Fibroblast of skin of back (primary cell): ENCODE data around the gene ZNRF3. TPM values are rescaled to one million over a fixed set of nuclear protein-coding genes. Genes with fewer than 3 reads are reported as not detected.
"Not testable (repeated sequence)": the region's sequence is repeated elsewhere in the genome, so short reads cannot be mapped to it uniquely, and the experiment has no call there.

ENCODE experiments used
- DNase-seq: peaks from one replicate; pipeline ENCODE4 v3.0.0-alpha.2; 2013
- polyA plus RNA-seq, 2 experiments: library from polyadenylated mRNA; unstranded; fragments of 120-200 nt; gene quantifications; one replicate each; pipeline ENCODE4 v1.2.1, GENCODE V29; 2013; ENCODE audit not compliant: insufficient read length in 2 of 2

The ZNRF3 gene
- polyA plus RNA-seq (2013, experiment 1 of 2; ENCODE audit: insufficient read length), result 2.8 TPM
- 2.3 TPM for polyA plus RNA-seq (2013, experiment 2 of 2; ENCODE audit: insufficient read length)

DNA sequence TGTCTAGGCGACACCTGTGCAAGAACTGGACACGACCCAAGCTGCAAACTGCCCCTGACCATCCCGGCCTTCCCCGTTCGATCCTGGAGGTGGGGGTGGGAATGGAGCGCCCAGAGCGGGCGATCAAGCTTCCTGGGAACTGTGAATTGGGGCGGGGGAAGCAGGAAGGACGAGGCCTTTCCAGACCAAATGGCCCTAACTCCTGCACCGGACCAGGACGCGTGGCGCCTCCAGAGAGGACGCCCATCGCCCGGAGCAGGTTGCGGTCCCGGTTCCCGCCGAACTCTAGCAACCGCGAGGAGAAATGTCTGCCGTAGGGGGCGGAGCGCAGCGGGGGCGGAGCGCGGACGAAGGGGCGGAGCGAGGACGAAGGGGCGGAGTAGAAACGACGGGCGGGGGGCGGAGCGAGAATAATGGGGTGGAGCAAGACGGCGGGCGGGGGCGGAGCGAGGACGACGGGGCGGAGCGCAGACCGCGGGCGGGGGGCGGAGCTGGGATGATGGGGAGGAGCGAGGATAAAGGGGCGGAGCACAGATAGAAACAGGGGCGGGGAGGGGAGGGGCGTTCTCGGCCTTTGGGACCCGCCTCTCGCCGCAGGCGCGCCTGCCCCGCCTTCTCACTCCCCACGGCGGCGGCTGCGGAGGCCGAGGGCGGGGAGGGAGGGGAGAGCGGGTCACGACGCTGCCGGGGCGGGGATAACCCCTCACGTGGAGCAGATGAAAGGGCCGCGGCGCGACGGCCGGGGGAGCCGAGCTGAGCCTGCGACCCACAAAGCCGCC lies at the start of gene ZNRF3:
Gene ZNRF3 (plus strand): TSS at position 695 of the 779 bp plus-strand sequence. CDS start 195 bp downstream, outside the sequence.
- DNase-seq, result peak; percentile 89

DNA sequence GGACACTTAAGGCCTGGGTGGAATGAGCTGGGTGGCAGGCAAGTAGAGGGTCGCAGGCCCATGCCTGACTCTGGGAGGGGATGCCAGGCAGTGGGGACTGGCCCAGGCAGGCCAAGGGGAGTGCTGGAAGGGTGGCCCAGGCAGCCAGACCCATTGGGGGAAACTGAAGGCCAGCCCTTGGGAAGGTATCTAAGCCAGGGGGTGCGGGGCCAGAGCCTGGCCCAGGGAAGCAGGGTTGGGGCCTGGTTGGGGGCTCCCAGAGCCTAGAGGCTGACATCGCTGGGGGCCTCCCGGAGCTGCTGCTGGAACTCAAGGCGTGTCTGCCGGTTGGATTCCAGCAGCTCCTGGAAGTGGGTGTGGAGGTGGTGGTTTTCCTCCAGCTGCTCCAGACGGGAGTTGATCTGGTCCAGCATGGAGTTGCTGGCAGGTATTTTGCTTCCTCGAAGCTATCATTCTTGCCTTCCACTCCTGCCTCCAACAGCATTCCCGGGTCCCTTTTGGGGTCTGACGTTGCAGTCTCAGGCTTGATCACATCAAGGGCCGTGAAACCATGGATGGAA lies 47.7 kb upstream of the ZNRF3 start:
- no peak for DNase-seq

DNA sequence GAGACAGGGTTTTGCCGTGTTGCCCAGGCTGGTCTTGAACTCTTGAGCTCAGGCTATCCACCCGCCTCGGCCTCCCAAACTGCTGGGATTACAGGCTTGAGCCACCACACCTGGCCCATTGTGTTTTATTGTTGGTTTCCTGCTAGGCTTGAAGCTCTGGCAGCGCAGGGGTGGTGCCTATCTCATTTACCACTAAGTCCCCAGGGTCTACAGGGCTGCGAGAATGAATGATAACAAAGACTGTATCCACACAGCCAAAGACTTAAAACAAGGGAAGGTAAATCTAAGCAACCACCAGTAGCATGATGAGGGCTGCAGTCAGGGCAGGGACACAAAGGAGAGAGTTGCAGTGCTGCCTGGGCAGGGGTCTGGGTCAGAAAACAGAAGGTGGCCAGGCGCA lies 45.7 kb upstream of the ZNRF3 start:
- no peak for DNase-seq

DNA sequence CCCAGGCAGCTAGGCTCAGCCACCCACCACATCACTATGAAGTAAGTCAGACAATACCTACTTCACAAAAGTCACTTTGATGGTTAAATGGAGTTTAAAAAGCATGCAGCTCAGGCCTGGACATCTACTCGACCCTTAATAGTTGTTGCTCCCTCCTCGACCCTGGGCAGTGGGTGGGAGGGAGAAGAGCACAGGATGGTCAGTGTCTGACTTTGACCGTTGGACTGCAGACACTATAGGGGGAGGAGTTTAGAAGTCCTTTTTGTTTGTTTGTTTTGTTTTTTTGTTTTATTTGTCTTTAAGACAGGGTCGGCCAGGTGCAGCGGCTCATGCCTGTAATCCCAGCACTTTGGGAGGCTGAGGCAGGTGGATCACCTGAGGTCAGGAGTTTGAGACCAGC lies 44.4 kb upstream of the ZNRF3 start:
- DNase-seq, result no peak

DNA sequence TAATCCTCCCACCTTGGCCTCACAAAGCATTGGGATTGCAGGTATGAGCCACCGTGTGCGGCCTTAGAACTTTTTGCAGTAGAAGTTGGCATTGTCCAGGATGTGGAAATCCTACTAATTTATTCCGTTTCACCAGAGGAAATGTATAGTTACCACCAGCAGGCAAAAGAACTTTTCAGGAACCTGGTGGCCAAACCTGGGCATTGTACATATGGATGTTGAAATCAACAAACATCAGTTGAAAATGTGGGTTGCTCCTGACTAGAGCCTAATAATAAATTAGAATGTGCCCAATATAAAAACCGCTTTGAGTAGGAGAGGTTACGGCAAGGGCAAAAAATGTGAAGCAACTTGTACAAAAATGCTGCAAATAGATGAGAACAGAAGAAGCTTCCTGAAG lies 42.3 kb upstream of the ZNRF3 start:
- no peak for DNase-seq

DNA sequence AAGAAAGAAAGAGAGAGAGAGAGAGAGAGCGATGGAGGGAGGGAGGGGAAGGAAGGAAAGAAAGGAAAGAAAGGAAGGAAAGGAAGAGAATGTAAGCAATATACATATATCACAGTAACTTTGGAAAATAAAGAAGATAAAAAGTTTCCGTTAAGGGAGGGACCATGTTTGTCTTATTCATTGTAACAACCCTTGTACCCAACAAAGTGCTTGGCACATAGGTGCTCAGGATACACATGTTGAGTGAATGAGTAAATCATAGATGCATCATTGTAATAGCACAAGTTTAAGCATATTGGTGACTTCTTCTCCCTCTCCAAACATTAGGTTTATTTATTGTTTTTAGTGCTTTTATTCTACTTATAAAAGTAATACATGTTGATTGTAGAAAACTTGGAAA lies 39.7 kb upstream of the ZNRF3 start:
- no peak for DNase-seq

DNA sequence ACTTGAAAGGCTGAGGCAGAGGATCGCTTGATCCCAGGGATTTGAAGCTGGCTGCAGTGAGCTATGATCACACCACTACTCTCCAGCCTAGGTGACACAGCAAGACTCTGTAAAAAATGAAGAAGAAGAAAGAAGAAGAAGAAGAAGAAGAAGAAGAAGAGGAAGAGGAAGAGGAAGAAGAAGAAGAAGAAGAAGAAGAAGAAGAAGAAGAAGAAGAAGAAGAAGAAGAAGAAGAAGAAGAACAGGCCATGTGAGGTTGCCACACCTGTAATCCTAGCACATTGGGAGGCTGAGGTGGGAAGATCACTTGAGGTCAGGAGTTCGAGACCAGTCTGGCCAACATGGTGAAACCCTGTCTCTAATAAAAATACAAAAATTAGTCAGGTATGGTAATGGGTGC lies 39.1 kb upstream of the ZNRF3 start:
- not testable (repeated sequence) for DNase-seq

DNA sequence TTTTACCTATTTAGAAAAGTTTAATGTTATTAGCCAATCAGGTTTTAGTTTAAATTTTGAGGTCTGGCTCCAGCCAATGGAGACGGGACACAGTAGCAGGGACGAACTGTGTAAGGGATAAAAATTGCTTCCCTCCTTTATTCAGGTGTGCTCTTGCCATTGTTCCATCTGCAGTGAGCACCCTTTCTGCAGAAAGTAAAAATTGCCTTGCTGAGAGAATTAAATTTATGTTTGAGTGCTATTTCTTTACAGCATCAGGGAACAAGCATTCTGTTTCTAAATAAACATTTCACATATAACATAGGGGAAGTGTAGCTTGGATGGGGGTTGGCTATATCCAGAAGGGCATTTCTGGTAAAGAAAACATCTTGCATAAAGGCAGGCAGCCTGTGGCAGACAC lies 36.4 kb upstream of the ZNRF3 start:
- DNase-seq, result no peak

DNA sequence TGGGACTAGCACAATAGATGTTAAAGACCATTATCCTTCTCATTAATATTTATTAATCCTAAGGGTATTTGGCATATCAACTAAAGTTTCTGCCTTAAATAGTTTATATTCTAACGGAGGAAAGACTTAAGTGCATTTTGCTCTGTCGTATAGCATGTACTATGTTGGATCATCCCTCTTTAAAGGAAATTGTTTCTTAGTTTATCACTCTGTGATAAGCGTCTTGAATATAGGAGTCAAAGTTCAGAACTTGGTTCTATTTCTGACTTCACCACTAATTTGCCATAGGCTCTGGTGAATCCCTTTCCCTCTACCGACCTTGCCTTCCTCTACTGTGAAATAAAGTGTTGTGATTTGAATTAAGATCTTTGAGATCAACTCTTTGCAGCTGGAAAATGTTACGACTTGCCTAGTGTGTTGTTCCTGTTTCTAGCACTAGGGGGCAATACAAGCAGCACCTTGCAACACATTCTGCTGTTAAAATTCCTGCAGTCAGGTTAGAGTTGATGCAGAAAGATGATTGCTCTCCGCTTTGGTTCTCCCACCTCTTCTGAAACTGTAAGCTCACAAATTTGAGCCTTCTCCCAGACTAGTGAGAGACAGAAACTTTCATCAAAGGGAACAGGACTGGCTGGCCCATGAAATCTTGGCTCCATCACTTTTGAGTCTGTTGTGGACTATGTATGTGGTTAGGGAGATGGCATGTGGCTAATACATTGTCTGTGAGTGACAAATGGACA lies 27.8 kb upstream of the ZNRF3 start:
- DNase-seq, result peak; percentile 55

DNA sequence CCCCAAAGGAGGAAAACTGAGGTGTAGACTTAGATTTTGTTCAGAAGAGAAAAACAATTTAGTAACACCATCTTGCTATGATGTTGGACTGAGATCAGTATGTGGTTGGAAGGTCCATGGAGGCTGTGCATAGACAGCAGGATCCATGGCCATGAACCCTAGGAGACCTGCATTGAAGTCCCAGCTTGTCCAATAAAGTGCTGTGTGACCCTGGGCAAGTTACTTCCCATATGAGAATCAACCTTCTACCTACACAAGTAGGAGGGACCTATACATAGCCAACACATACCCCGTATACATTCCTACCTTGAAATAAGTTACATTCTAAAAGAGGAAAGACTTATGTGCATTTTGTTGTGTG lies 27.3 kb upstream of the ZNRF3 start:
- no peak for DNase-seq

DNA sequence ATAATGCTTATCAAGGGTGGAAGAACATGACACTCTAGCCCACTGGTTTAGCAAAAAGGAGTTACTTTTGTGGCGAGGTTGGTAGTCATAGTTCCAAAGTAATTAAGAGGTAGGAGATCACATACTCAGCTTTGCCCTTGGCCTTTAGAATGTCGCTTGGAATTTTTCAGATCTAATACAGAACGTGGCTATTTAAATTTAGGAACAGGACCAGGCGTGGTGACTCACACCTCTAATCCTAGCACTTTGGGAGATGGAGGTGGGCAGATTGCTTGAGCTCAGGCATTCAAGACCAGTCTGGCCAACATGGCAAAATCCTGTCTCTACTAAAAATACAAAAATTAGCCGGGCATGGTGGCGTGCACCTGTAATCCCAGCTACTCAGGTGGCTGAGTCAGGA lies 26.1 kb upstream of the ZNRF3 start:
- no peak for DNase-seq

DNA sequence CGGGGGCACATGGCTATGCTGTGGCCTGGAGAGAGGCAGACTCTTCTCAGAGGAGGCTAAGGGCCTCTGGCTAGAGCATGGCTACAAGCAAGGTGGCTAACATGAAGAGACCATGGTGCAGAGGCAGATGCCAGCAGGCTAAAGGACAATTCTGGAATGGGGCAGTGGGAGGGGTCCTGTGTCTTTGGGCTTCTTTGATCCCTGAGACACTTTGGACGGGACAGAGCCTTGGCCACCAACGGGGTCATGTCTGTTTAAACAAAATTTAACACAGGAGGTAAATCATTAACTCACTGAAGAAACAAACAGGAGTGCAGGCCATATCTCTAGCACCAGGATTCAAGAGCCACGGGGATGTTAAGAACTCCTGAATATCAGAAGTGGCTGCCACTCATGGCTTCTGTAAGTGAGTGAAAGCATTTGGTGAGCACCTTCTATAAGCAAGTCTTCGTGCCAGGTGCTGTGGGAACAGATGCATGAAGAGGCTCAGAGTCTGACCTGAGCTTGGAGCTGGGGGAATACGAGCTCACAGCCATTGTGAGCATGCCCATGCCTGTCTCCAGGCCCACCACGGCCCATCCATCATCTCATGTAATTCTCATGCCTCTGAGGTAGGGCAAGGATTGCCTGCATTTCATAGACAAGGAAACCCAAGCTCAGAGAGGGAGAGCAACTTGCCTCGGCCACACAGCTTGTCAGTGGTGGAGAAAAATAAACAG lies 18.3 kb upstream of the ZNRF3 start:
- no peak for DNase-seq

DNA sequence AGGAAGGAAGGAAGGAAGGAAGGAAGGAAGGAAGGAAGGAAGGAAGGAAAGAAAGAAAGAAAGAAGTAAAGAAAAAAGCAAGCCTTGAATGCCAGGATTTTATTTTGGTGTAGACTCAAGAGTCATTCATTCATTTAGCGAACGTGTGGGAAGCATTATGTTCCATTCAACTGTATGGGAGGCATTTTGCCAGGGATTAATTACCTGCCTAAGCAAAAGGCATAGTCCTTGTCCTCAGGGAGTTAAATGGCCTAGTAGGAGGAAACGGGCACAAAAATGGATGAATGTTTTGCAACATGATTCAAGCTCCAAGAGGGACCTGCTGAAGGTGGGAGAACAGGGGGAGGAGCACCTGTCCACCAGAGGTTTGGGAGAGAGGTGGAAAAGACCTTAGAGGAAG lies 16.2 kb upstream of the ZNRF3 start:
- DNase-seq, result no peak

DNA sequence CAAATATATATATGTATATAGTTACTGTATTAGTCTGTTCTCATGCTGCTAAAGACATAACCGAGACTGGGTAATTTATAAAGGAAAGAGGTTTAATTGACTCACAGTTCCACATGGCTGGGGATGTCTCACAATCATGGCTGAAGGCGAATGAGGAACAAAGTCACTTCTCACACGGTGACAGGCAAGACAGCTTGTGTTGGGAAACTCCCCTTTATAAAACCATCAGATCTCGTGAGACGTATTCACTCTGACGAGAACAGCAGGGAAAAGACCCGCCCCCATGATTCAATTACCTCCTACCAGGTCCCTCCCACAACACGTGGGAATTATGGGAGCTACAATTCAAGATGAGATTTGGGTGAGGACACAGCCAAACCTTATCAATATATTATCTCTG lies 15.0 kb upstream of the ZNRF3 start:
- DNase-seq, result not testable (repeated sequence)

DNA sequence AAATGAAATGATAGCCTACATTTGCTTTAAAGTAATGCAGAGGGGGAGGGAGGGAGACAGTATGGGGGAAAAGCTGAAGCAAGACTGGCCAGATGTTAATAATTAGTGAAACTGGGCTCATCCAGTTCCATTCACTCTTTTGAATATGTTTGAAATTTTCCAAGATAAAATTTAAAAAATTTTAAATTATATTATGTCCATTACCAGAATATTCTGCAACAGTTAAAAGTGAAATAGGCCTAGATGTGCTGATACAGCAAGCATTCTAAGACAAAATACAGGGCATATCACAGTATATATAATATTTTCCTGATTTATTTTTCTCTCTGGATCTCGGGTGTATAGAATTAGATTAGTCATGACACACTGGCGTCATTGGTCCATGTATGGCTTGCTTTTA lies 13.6 kb upstream of the ZNRF3 start:
- no peak for DNase-seq

DNA sequence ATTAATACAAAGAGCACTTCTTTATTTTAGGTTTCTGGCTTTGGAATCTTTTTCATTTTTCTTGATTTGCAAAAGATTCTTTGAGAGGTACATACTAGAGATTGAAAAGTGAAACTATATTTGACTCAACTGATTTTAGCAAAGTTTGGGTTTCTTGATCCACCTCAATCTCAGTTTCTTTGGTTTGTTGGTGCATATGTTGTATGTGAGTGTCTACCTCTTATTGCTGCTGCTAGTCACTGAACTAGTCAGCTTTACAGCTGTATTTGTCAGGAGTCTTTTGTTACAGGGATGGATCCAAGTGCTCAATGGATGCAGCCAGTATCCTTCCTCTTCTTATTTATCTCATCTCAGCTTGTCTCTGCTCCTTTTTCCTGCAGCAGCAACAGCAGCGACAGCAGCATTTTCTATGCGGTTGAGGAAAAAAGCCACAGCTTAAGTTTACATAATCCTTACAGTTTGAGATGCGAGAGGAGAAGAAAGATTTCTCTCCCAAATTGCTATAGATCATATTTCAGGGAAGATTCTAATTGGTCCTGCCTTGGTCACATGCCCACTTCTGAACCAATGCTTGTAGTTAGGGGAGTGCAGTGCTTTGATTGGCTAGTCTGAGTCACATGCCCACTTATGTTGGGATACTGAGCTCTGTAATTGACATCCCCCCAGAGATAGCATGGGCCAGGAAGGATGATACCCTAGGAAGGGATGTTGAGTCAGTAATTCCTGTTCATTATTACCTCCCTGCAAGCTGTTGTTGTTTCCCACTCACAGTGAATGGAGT lies 10.0 kb upstream of the ZNRF3 start:
- DNase-seq, result no peak

DNA sequence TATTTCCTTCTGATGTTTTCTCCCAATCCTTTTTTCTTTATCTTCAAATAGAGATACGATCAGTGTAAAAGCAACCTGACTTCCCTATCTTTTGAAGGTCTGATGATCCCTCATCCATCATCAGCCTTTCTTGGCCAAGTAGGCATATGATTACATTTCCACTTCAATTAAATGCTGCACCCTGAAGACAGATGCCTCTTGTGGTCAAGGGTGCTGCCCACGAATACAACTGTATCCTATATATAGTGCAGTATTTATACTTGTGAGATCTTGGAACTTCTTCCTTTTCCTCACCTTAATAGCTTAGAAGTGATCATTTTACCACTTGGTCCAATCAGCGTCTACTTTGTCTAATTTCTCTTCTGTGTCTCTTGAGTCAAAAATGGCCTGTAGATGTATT lies 9.3 kb upstream of the ZNRF3 start:
- DNase-seq, result no peak

DNA sequence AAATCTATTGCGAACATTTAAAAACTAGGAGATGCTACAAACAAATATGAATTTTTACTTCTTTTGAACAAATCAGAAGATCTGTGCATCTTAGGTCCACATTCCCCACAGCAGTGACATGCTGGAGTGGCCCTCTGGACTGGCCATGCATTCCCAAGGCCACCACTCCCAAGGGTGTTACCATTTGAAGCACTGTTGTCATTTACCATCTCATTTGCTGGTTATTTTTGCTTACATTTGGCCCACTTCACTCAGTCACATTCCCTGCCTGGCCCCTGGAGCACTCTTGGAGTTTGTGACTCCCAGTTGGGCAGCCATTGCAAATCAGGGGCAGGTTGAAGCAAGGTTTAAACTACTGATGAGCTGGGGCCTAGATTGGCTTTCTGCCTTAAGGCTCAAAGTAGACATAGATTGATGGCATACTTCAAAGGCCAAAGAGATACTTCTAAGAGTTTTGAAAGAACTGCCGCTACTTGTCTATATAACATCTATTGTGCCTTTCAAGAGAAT lies 8.5 kb upstream of the ZNRF3 start:
- no peak for DNase-seq

DNA sequence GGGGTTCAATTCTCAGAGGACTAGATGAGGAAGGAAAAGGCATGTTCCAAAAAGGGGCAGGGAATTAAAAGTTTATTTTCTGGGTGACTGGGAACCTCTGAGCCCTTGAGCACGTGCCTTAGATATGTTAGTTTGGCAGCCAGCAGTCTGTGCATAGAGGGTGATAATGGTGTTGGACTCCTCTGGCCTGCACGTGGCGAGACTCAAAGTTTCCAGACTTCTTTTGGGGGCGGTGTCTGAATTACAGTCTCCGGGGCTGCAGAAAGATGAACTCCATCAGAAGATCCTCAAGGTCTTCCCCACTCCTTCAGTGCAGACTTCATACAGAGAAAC lies 861 bp upstream of the ZNRF3 start:
- DNase-seq, result peak; percentile 34

DNA sequence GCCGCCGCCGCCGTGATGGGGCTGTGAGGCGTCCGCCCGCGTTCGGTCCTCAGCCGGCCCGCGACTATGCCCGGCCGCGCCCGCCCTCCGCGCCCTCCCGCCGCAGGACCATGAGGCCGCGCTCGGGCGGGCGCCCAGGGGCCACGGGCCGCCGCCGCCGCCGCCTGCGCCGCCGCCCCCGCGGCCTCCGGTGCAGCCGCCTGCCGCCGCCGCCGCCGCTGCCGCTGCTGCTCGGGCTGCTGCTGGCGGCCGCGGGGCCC lies 215 bp downstream of the ZNRF3 start:
- peak; percentile 30 for DNase-seq

DNA sequence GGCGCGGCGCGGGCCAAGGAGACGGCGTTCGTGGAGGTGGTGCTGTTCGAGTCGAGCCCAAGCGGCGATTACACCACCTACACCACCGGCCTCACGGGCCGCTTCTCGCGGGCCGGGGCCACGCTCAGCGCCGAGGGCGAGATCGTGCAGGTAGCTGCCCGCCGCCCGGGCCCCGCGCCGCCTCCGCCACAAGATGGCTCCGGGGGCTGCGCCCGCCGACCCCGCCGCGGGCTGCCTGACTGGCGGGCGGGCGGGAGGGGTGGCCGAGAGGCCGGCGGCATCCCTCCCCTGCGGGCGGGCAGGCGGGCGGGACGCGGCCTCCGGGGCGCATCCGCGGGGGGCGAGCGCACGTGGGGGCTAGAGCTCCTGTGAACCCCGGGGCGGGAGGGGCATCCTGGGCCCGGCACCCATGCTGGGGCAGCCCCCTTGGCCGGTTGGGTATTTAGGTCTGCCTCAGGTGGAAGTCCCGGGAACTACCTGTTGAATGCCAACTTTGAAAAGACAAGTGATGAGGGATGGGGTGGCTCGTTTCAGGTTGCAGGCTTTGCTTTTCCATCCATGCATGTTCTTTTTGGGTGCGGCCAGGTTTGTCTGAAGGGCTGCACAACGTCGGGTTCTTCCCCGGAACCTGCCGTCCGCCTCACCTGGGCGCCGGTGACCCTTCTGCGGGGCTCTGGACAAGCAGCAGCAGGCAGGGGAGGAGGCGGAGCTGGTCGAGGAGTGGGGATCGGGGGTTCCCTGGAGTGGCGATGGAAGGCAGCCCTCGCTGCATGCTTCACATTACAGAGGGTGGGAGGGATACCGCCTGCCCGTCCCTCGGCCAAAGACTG lies 760 bp downstream of the ZNRF3 start:
- DNase-seq, result no peak
